MCF 10A (cell line): ENCODE data around the gene GRIK3. TPM values are rescaled to one million over a fixed set of nuclear protein-coding genes. Genes with fewer than 3 reads are reported as not detected.

Experiments
- BruUV-seq: library from RNA; stranded (reverse); fragments of 400-500 nt; replicated peaks from 2 replicates; lab custom pipeline; 2021; lab: Mats Ljungman, UMichigan
- CTCF ChIA-PET: fragments of 300-600 bp; sonication (Branson Sonifier 250); formaldehyde crosslinking; extraction: SDS; loops from one replicate; lab custom pipeline; 2021; ENCODE audit warnings: antibody characterized with exemption, inconsistent platforms; lab: Yijun Ruan, JAX
- POLR2A ChIA-PET: fragments of 300-600, 350-650 bp; sonication (Branson Sonifier 250); formaldehyde crosslinking; extraction: SDS; loops from one replicate; lab custom pipeline; 2020; ENCODE audit warnings: antibody characterized with exemption, inconsistent platforms; lab: Yijun Ruan, JAX
- DNase-seq: peaks from one replicate; pipeline ENCODE4 v3.0.0-alpha.2; 2018; ENCODE audit not compliant: unreplicated experiment
- H3K27ac Mint-ChIP-seq: one replicate; pipeline ENCODE4 v1.8.0; 2022; ENCODE audit warnings: mild to moderate bottlenecking, low read depth, mixed read lengths; ENCODE audit not compliant: unreplicated experiment
- H3K27me3 Mint-ChIP-seq: one replicate; pipeline ENCODE4 v1.8.0; 2022; ENCODE audit warnings: mixed read lengths; ENCODE audit not compliant: insufficient read depth, unreplicated experiment
- H3K36me3 Mint-ChIP-seq: one replicate; pipeline ENCODE4 v1.8.0; 2022; ENCODE audit warnings: mild to moderate bottlenecking, moderate library complexity, mixed read lengths; ENCODE audit not compliant: insufficient read depth, unreplicated experiment
- H3K4me1 Mint-ChIP-seq: one replicate; pipeline ENCODE4 v1.8.0; 2022; ENCODE audit warnings: mixed read lengths; ENCODE audit not compliant: insufficient read depth, unreplicated experiment
- H3K4me3 Mint-ChIP-seq: one replicate; pipeline ENCODE4 v1.8.0; 2022; ENCODE audit warnings: mild to moderate bottlenecking, moderate library complexity, mixed read lengths; ENCODE audit not compliant: unreplicated experiment
- H3K9me3 Mint-ChIP-seq: one replicate; pipeline ENCODE4 v1.8.0; 2022; ENCODE audit warnings: mixed read lengths; ENCODE audit not compliant: unreplicated experiment
- CTCF ChIP-seq: fragments of 200-600 bp; IDR thresholded peaks from one replicate; pipeline ENCODE4 v1.8.0; 2022; ENCODE audit warnings: antibody characterized with exemption, mild to moderate bottlenecking; ENCODE audit not compliant: unreplicated experiment
- intact Hi-C: fragments of 100-400 bp; cut with micrococcal nuclease; formaldehyde crosslinking; loops from 2 replicates; pipeline ENCODE4 v1.14.1; 2022
- total RNA-seq: library from RNA; stranded (reverse); gene quantifications from 2 replicates; pipeline ENCODE4 v1.2.3, GENCODE V29; 2022

Gene GRIK3
- total RNA-seq, 1 experiment from 2014 or later, result not detected

GRCh38 chr1:36863500-36863899 lies 170.8 kb downstream of the GRIK3 start:
- peaks cover 12% of the 10 kb centered on the region for H3K27me3 Mint-ChIP-seq
- no peaks in the 10 kb centered on the region for H3K36me3 Mint-ChIP-seq
- CTCF ChIA-PET, result no interaction called here

GRCh38 chr1:36863061-36863460 lies 171.3 kb downstream of the GRIK3 start:
- H3K4me1 Mint-ChIP-seq, result no peaks in the 10 kb centered on the region
- H3K9me3 Mint-ChIP-seq, result no peaks in the 10 kb centered on the region
- no TSS peak for BruUV-seq
- ChIA-PET CTCF (no interaction called here), POLR2A (no interaction called here)
- intact Hi-C loops, result no loop called here
- DNase-seq, result no peak
- H3K27ac Mint-ChIP-seq, result no peak overlapping the region
- peaks cover 12% of the 10 kb centered on the region for H3K27me3 Mint-ChIP-seq
- TF ChIP-seq CTCF, result no peak
- H3K36me3 Mint-ChIP-seq, result no peaks in the 10 kb centered on the region
- H3K4me3 Mint-ChIP-seq, result no peak overlapping the region

More at GRCh38 chr1:36863500-36863899, 170.8 kb downstream of the GRIK3 start:
- intact Hi-C loops, result no loop called here
- Mint-ChIP-seq H3K4me3 (no peak overlapping the region), H3K9me3 (no peaks in the 10 kb centered on the region), H3K27ac (no peak overlapping the region), H3K4me1 (no peaks in the 10 kb centered on the region)
- POLR2A ChIA-PET, result no interaction called here
- BruUV-seq, result no TSS peak
- DNase-seq, result no peak
- no peak for TF ChIP-seq CTCF

GRCh38 chr1:36861375-36861774 lies 172.9 kb downstream of the GRIK3 start:
- no peak overlapping the region for H3K4me3 Mint-ChIP-seq
- BruUV-seq, result no TSS peak
- H3K9me3 Mint-ChIP-seq, result no peaks in the 10 kb centered on the region
- DNase-seq, result no peak
- ChIA-PET POLR2A (no interaction called here), CTCF (no interaction called here)
- peaks cover 12% of the 10 kb centered on the region for H3K27me3 Mint-ChIP-seq
- H3K27ac Mint-ChIP-seq, result no peak overlapping the region
- H3K36me3 Mint-ChIP-seq, result no peaks in the 10 kb centered on the region
- intact Hi-C loops, result no loop called here
- TF ChIP-seq CTCF, result no peak
- H3K4me1 Mint-ChIP-seq, result no peaks in the 10 kb centered on the region

GRCh38 chr1:36859926-36860325 lies 174.4 kb downstream of the GRIK3 start:
- no peaks in the 10 kb centered on the region for H3K9me3 Mint-ChIP-seq
- no peak overlapping the region for H3K27ac Mint-ChIP-seq
- H3K36me3 Mint-ChIP-seq, result no peaks in the 10 kb centered on the region
- CTCF ChIA-PET, result no interaction called here
- H3K27me3 Mint-ChIP-seq, result peaks cover 13% of the 10 kb centered on the region
- no peak overlapping the region for H3K4me3 Mint-ChIP-seq
- H3K4me1 Mint-ChIP-seq, result no peaks in the 10 kb centered on the region
- TF ChIP-seq CTCF, result no peak
- intact Hi-C loops, result no loop called here
- POLR2A ChIA-PET, result no interaction called here
- no peak for DNase-seq
- no TSS peak for BruUV-seq
